ENCODE data around the gene DCP2.

The DCP2 gene

DNA sequence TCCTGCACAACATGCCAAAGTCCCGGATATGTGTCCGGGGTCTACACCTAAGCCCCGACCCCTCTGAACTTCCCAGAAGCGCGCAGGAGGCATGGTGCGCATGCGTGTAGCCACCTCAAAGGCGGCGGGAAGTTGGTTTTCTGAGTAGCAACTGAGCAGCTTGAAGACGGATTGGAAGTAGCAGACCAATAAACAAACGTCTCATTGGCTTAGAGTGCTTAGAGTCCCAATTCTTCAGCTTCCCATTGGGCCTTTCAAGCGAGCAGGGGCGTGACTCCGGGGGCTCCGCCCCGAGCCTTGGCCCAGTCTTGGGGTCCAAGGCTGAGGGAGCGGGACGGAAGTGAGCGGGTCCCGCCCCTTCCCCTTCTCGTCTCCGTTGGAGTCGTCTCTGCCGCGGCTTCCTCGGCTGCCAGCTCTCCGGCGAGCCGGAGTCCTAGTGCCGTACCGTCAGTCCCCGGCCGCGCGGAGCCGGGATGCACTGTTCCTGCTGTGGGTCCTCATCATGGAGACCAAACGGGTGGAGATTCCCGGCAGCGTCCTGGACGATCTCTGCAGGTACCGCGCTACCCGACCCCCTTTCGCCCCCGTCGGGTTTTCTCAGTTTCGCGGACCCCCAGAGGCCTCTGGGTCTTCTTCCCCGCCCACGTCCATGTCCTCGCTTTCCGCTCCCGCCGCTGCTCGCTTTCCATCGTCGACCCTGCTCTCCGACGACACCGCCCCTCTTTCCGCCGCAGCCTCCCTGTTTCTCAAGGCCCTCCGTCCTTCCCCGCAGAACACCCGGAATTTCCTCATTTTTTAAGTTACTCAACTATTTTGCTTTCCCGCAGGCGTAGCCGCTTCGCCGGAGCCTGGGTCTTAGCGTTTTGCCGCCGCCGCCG, at the start of gene DCP2:
DCP2 (plus strand) TSS at position 367 of the 878 bp plus-strand sequence; CDS start at position 503, 136 bp downstream.
- H3K27ac ChIP-seq: peak within 1 kb of the TSS; percentile 80
- peak; percentile 50; the same call in 1 of the 2 replicates for TF ChIP-seq ZFX (IDR thresholded peaks at IDR 0.05)
- TF ChIP-seq, protein P1, sequence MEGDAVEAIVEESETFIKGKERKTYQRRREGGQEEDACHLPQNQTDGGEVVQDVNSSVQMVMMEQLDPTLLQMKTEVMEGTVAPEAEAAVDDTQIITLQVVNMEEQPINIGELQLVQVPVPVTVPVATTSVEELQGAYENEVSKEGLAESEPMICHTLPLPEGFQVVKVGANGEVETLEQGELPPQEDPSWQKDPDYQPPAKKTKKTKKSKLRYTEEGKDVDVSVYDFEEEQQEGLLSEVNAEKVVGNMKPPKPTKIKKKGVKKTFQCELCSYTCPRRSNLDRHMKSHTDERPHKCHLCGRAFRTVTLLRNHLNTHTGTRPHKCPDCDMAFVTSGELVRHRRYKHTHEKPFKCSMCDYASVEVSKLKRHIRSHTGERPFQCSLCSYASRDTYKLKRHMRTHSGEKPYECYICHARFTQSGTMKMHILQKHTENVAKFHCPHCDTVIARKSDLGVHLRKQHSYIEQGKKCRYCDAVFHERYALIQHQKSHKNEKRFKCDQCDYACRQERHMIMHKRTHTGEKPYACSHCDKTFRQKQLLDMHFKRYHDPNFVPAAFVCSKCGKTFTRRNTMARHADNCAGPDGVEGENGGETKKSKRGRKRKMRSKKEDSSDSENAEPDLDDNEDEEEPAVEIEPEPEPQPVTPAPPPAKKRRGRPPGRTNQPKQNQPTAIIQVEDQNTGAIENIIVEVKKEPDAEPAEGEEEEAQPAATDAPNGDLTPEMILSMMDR (conservative IDR thresholded peaks at IDR 0.05): no peak

DNA sequence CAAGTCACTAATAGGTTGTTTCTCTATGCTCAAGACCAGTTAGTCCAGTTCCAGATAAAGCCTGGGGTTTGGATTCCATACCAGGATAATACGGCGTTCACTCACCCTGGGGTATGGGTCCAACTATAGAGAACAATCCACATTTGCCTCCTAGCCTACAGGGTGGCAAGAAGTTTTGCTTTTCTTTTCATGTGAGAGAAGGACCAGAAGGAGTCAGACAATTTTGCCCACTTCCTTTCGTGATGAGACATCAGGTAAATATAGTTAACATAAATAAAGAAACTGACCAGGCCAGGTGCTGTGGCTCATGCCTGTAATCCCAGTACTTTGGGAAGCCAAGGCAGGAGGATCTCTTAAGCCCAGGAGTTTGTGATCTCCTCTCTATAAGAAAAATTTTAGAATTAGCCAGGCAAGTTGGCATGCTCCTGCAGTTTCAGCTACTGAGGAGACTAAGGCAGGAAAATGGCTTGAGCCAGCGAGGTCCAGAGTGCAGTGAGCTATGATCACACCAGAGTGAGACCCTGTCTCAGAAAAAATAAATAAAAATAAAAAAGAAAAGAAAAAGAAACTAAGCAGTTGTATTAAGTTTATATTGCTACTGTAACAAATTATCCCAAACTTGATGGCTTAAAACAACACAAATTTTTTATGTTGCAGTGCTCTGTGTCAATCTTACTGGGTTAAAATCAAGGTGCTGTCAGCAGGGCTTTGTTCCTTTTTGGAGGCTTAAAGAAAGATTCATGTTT, 47.1 kb upstream of the DCP2 start:
- TF ChIP-seq, protein P1 (conservative IDR thresholded peaks at IDR 0.05): no peak
- no peak for TF ChIP-seq ZFX (IDR thresholded peaks at IDR 0.05)
- no peak overlapping the region for H3K27ac ChIP-seq

DNA sequence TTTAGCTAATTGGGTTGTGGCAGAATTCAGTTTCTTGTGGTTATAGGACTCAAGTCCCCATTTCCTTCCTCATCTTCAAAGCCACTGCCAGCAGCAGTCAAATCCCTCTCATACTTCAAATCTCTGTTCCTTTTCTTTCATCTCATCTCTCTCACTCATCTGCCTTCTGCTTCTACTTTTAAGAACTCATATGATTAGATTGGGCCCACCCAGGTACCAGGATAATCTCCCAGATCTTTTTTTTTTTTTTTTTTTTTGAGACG, 46.6 kb upstream of the DCP2 start:
- no peak for TF ChIP-seq ZFX (IDR thresholded peaks at IDR 0.05)
- TF ChIP-seq, protein P1 (conservative IDR thresholded peaks at IDR 0.05): no peak
- H3K27ac ChIP-seq: no peak overlapping the region

DNA sequence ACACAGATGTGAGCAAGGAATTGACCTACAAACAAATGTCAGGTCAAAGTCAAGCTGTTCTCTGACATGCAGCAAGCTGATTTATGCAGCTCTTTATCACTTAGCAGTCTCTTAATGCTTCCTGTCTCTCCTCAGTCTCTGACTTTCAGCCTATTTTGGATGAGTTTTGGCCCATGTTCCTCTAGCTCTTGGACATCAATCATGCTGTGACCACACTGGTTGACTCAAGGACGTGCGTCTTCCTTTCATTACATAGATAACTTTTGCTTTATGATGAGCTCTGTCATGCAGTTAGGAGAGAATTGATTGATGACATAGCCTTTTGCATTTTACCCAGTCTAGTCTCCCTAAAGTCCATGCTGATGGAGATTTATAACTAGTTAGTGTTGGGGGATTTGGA, 45.1 kb upstream of the DCP2 start:
- no peak for TF ChIP-seq ZFX (IDR thresholded peaks at IDR 0.05)
- TF ChIP-seq, protein P1 (conservative IDR thresholded peaks at IDR 0.05): no peak
- no peak overlapping the region for H3K27ac ChIP-seq

DNA sequence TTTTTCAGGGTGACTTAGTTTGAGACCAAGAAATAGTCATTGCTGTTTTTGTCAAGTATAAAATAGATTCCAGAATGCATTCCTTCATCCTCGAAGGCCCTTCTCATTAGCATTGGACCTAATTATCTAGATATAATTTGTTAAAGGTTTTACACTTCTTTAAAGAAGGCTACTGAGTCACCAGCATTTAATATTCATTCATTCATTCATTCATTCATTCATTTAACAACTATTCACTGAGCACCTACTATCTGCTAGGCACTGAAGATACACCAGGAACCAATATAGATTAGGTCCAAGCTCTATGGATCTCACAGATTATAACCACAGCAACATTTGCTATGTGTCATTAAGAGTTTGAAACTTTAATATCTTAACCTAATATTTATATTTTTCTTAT, 43.5 kb upstream of the DCP2 start:
- TF ChIP-seq ZFX (IDR thresholded peaks at IDR 0.05): no peak
- TF ChIP-seq, protein P1 (conservative IDR thresholded peaks at IDR 0.05): no peak
- no peak overlapping the region for H3K27ac ChIP-seq

DNA sequence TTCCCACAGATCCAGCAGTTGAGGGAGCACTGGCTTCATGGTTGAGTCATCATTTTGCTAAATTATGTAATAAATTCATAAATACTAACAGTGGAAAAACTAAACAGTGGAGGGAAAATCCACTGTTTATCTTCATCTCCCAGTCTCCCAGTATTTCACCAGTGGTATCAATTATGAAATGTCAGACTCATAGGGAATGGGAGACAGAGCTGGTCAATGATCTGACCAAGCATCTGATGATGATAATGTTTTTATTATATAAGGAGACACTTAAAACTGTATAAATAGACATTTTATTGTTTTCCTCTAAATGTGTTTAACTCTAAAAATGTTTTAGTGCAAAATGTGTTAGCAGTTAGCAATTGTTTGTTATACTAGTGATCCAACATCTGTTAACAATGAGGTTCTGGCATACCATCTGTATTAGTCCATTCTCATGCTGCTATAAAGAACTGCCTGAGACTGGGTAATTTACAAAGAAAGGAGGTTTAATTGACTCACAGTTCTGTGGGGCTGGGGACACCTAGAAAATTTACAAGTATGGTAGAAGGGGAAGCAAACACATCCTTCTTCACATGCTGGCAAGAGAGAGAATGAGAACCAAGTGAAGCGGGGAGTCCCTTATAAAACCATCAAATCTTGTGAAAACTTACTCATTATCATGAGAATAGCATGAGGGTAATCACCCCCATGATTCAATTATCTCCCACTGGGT, 42.8 kb upstream of the DCP2 start:
- no peak overlapping the region for H3K27ac ChIP-seq
- no peak for TF ChIP-seq ZFX (IDR thresholded peaks at IDR 0.05)
- TF ChIP-seq, protein P1 (conservative IDR thresholded peaks at IDR 0.05): no peak

DNA sequence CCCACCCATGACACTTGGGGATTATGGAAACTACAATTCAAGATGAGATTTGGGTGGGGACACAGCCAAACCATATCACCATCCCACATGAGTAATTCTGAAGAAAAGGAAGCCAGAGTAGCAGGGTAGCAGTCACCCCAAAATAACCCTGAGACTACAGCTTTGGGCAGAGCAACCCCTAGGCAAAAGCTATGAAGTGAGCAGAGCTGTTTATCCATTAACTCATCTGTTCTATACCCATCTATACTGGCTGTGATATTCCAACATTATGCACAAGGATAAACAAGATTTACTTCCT, 42.3 kb upstream of the DCP2 start:
- H3K27ac ChIP-seq: no peak overlapping the region
- TF ChIP-seq, protein P1 (conservative IDR thresholded peaks at IDR 0.05): no peak
- TF ChIP-seq ZFX (IDR thresholded peaks at IDR 0.05): no peak

Measured in C4-2B (cell line).